ENCODE data around the gene MARCHF3.

GRCh38 chr5:126851501-126852011 lies 178.8 kb downstream of the MARCHF3 start:
- TF ChIP-seq POLR2A (IDR thresholded peaks at IDR 0.05; ENCODE audit: low read length) (no peak), GATA1 (IDR thresholded peaks at IDR 0.05; ENCODE audit: low read depth, low read length) (no peak)

All from erythroblast (primary cell).